ENCODE data around the gene CEP128.

GRCh38 chr14:80902608-80903007 is 38.9 kb downstream of the CEP128 start:
- TF ChIP-seq CTCF (IDR thresholded peaks at IDR 0.05) (no peak), POLR2A (IDR thresholded peaks at IDR 0.05) (no peak), EP300 (IDR thresholded peaks at IDR 0.05) (no peak), POLR2AphosphoS5 (IDR thresholded peaks at IDR 0.05) (no peak)

Measured in gastroesophageal sphincter (tissue), 3 donors.